SW 1271 (cell line): Measurements from ENCODE around the gene KIF5B.
"Not testable (repeated sequence)": the region's sequence is repeated elsewhere in the genome, so short reads cannot be mapped to it uniquely, and the experiment has no call there.

Experiments
- DNase-seq, 2 experiments: peaks; one replicate each; lab custom pipeline; 2025; lab: John Stamatoyannopoulos, UW

KIF5B gene

GRCh38 chr10:32059472-32059871 lies 3.2 kb upstream of the KIF5B start:
- no peak for DNase-seq

- no peak for DNase-seq
Measured at GRCh38 chr10:32057036-32057372, 779 bp upstream of the KIF5B start.

GRCh38 chr10:32055478-32056135 lies 618 bp downstream of the KIF5B start:
- DNase-seq = peak; percentile 13 to 51

- peak in 1 of 2 experiments; percentile 34 for DNase-seq
Measured at GRCh38 chr10:32054094-32054493, 2.1 kb downstream of the KIF5B start.

GRCh38 chr10:32053392-32053791 lies 2.8 kb downstream of the KIF5B start:
- not testable (repeated sequence) for DNase-seq

GRCh38 chr10:32051926-32052325 lies 4.3 kb downstream of the KIF5B start:
- no peak for DNase-seq

- no peak for DNase-seq
Measured at GRCh38 chr10:32050177-32050576, 6.0 kb downstream of the KIF5B start.

- DNase-seq = no peak
Measured at GRCh38 chr10:32049113-32049512, 7.1 kb downstream of the KIF5B start.

- no peak for DNase-seq
Measured at GRCh38 chr10:32048282-32048681, 7.9 kb downstream of the KIF5B start.

- DNase-seq = no peak
Measured at GRCh38 chr10:32047881-32048280, 8.3 kb downstream of the KIF5B start.

GRCh38 chr10:32046151-32046550 lies 10.1 kb downstream of the KIF5B start:
- no peak for DNase-seq

GRCh38 chr10:32042730-32043129 lies 13.5 kb downstream of the KIF5B start:
- DNase-seq = not testable (repeated sequence)

GRCh38 chr10:32041290-32042028 lies 14.8 kb downstream of the KIF5B start:
- no peak for DNase-seq

GRCh38 chr10:32039734-32040133 lies 16.5 kb downstream of the KIF5B start:
- no peak for DNase-seq

GRCh38 chr10:32038777-32039176 lies 17.4 kb downstream of the KIF5B start:
- DNase-seq = no peak

- DNase-seq = no peak
Measured at GRCh38 chr10:32036922-32037321, 19.3 kb downstream of the KIF5B start.

GRCh38 chr10:32035038-32035437 lies 21.2 kb downstream of the KIF5B start:
- no peak for DNase-seq

- no peak for DNase-seq
Measured at GRCh38 chr10:32033171-32033570, 23.1 kb downstream of the KIF5B start.

- DNase-seq = no peak
Measured at GRCh38 chr10:32031920-32032319, 24.3 kb downstream of the KIF5B start.

- no peak for DNase-seq
Measured at GRCh38 chr10:32031424-32031823, 24.8 kb downstream of the KIF5B start.

GRCh38 chr10:32028710-32029109 lies 27.5 kb downstream of the KIF5B start:
- DNase-seq = no peak

GRCh38 chr10:32023264-32023663 lies 33.0 kb downstream of the KIF5B start:
- DNase-seq = no peak

- no peak for DNase-seq
Measured at GRCh38 chr10:32017044-32017443, 39.2 kb downstream of the KIF5B start.

GRCh38 chr10:32015386-32015785 lies 40.8 kb downstream of the KIF5B start:
- DNase-seq = no peak
